Activated CD4-positive, alpha-beta T cell treated with anti-CD3 and anti-CD28 coated beads, Interleukin-2, amount 50 U/mL, for 16 hours (primary cell): ENCODE results near the gene PLAC1.

Experiments used
- DNase-seq: peaks from one replicate; pipeline ENCODE4 v3.0.0-alpha.2; 2020

The PLAC1 gene

GRCh38 chrX:134533952-134534351 is 124.3 kb downstream of the PLAC1 start:
- DNase-seq: no peak

GRCh38 chrX:134533352-134533751 is 124.9 kb downstream of the PLAC1 start:
- no peak for DNase-seq

- DNase-seq: no peak
Observed at GRCh38 chrX:134530845-134531244, 127.4 kb downstream of the PLAC1 start.

GRCh38 chrX:134529481-134529880 is 128.8 kb downstream of the PLAC1 start:
- DNase-seq: no peak

GRCh38 chrX:134528960-134529359 is 129.3 kb downstream of the PLAC1 start:
- DNase-seq: no peak

GRCh38 chrX:134526399-134526798 is 131.9 kb downstream of the PLAC1 start:
- no peak for DNase-seq

GRCh38 chrX:134525086-134525792 is 133.0 kb downstream of the PLAC1 start:
- DNase-seq: no peak

GRCh38 chrX:134524181-134524580 is 134.1 kb downstream of the PLAC1 start:
- no peak for DNase-seq

- peak; percentile 27 for DNase-seq
Observed at GRCh38 chrX:134520860-134521390, 137.3 kb downstream of the PLAC1 start.
